MV-4-11 (cell line): ENCODE measurements around the gene HCLS1.
"Not testable (repeated sequence)": the region's sequence is repeated elsewhere in the genome, so short reads cannot be mapped to it uniquely, and the experiment has no call there.

Experiments
- DNase-seq: peaks from one replicate; lab custom pipeline; 2025; lab: John Stamatoyannopoulos, UW

Gene HCLS1

GRCh38 chr3:121658716-121659435 is 1.8 kb downstream of the HCLS1 start:
- DNase-seq, result no peak

- peak; percentile 5 for DNase-seq
Measured at GRCh38 chr3:121654493-121655385, 6.0 kb downstream of the HCLS1 start.

- DNase-seq, result no peak
Measured at GRCh38 chr3:121651684-121652083, 9.0 kb downstream of the HCLS1 start.

- no peak for DNase-seq
Measured at GRCh38 chr3:121649645-121650044, 11.1 kb downstream of the HCLS1 start.

- no peak for DNase-seq
Measured at GRCh38 chr3:121648219-121648958, 12.3 kb downstream of the HCLS1 start.

GRCh38 chr3:121645054-121645453 is 15.6 kb downstream of the HCLS1 start:
- DNase-seq, result no peak

GRCh38 chr3:121642601-121643314 is 17.9 kb downstream of the HCLS1 start:
- DNase-seq, result no peak

- DNase-seq, result no peak
Measured at GRCh38 chr3:121641127-121641526, 19.6 kb downstream of the HCLS1 start.

- no peak for DNase-seq
Measured at GRCh38 chr3:121637922-121638321, 22.8 kb downstream of the HCLS1 start.

GRCh38 chr3:121630355-121630754 is 30.3 kb downstream of the HCLS1 start:
- DNase-seq, result no peak

GRCh38 chr3:121629601-121630000 is 31.1 kb downstream of the HCLS1 start:
- no peak for DNase-seq

GRCh38 chr3:121627622-121628021 is 33.1 kb downstream of the HCLS1 start:
- DNase-seq, result no peak

- no peak for DNase-seq
Measured at GRCh38 chr3:121627211-121627610, 33.5 kb downstream of the HCLS1 start.

- DNase-seq, result no peak
Measured at GRCh38 chr3:121626495-121626894, 34.2 kb downstream of the HCLS1 start.

GRCh38 chr3:121624147-121624899 is 36.4 kb downstream of the HCLS1 start:
- no peak for DNase-seq

- DNase-seq, result no peak
Measured at GRCh38 chr3:121621491-121621890, 39.2 kb downstream of the HCLS1 start.

- no peak for DNase-seq
Measured at GRCh38 chr3:121619691-121620090, 41.0 kb downstream of the HCLS1 start.

- no peak for DNase-seq
Measured at GRCh38 chr3:121606106-121606505, 54.6 kb downstream of the HCLS1 start.

- DNase-seq, result no peak
Measured at GRCh38 chr3:121604759-121605158, 55.9 kb downstream of the HCLS1 start.

GRCh38 chr3:121601212-121601812 is 59.4 kb downstream of the HCLS1 start:
- no peak for DNase-seq

GRCh38 chr3:121599900-121600299 is 60.8 kb downstream of the HCLS1 start:
- DNase-seq, result not testable (repeated sequence)
